HUES6 (cell line): ENCODE data around the gene IL17RC.
"Not testable (repeated sequence)": the region's sequence is repeated elsewhere in the genome, so short reads cannot be mapped to it uniquely, and the experiment has no call there.

Source experiments
- H3K27ac ChIP-seq: 2 replicates; pipeline ENCODE4 v1.7.0; 2013; ENCODE audit warnings: low read depth, mild to moderate bottlenecking, low read length, inconsistent platforms
- H3K27me3 ChIP-seq: 2 replicates; pipeline ENCODE4 v1.6.1; 2013; ENCODE audit warnings: low read length; ENCODE audit not compliant: control insufficient read depth, insufficient read depth
- H3K36me3 ChIP-seq: 2 replicates; pipeline ENCODE4 v1.6.1; 2013; ENCODE audit warnings: low read length; ENCODE audit not compliant: control insufficient read depth, insufficient read depth
- H3K4me1 ChIP-seq: 2 replicates; pipeline ENCODE4 v1.6.1; 2013; ENCODE audit warnings: low read length; ENCODE audit not compliant: control insufficient read depth, insufficient read depth
- H3K4me3 ChIP-seq: 2 replicates; pipeline ENCODE4 v1.5.1; 2013; ENCODE audit warnings: low read depth, low read length
- H3K9ac ChIP-seq: one replicate; pipeline ENCODE4 v1.6.1; 2013; ENCODE audit warnings: mild to moderate bottlenecking, low read length
- H3K9me3 ChIP-seq: 2 replicates; pipeline ENCODE4 v1.6.1; 2013; ENCODE audit warnings: low read depth, low read length; ENCODE audit not compliant: control insufficient read depth, insufficient read depth

IL17RC gene

GRCh38 chr3:9896755-9897407 lies 20.0 kb upstream of the IL17RC start:
- not testable (repeated sequence) for H3K27me3 ChIP-seq, H3K27ac ChIP-seq, H3K9ac ChIP-seq, H3K4me3 ChIP-seq, H3K9me3 ChIP-seq, H3K4me1 ChIP-seq
- H3K36me3 ChIP-seq: peaks cover 21% of the 10 kb centered on the region

GRCh38 chr3:9897408-9898372 lies 19.2 kb upstream of the IL17RC start:
- H3K9ac ChIP-seq: no peak overlapping the region
- no peaks in the 10 kb centered on the region for H3K9me3 ChIP-seq
- H3K27ac ChIP-seq: no peak overlapping the region
- peaks cover 15% of the 10 kb centered on the region for H3K36me3 ChIP-seq
- peaks cover 9% of the 10 kb centered on the region for H3K4me1 ChIP-seq
- no peak overlapping the region for H3K4me3 ChIP-seq
- H3K27me3 ChIP-seq: no peaks in the 10 kb centered on the region

- Histone ChIP-seq H3K36me3 (peaks cover 6% of the 10 kb centered on the region), H3K9me3 (no peaks in the 10 kb centered on the region), H3K9ac (no peak overlapping the region), H3K4me3 (no peak overlapping the region), H3K4me1 (peaks cover 17% of the 10 kb centered on the region), H3K27ac (no peak overlapping the region), H3K27me3 (no peaks in the 10 kb centered on the region)
Observed at GRCh38 chr3:9898467-9899241, 18.2 kb upstream of the IL17RC start.

DNA sequence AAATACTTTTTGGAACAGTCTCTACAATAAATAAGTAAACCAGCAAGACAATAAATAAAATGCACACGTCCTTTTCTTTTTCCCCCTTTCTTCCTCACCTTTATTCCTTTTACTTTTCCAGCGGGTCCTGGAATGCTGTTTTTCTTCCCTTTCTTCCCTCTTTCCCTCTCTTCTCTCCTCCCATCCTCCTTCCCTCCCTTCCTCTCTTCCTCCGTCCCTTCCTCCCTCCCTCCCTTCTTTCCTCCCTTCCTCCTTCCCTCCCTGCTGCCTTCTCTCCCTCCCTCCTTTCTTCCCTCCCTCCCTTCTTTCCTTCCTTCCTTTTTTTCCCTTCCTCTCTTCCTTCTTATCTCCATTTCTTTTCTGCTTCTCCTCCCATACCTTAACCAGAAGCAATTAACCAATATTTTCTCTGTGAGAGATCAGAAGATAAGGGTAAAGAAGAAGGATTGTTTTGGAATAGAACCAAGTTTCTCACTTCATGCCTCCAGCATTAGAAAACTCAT lies 17.6 kb upstream of the IL17RC start:
- no peaks in the 10 kb centered on the region for H3K36me3 ChIP-seq
- no peak overlapping the region for H3K9ac ChIP-seq
- no peaks in the 10 kb centered on the region for H3K27me3 ChIP-seq
- peaks cover 17% of the 10 kb centered on the region for H3K4me1 ChIP-seq
- no peak overlapping the region for H3K27ac ChIP-seq
- no peak overlapping the region for H3K4me3 ChIP-seq
- H3K9me3 ChIP-seq: no peaks in the 10 kb centered on the region

DNA sequence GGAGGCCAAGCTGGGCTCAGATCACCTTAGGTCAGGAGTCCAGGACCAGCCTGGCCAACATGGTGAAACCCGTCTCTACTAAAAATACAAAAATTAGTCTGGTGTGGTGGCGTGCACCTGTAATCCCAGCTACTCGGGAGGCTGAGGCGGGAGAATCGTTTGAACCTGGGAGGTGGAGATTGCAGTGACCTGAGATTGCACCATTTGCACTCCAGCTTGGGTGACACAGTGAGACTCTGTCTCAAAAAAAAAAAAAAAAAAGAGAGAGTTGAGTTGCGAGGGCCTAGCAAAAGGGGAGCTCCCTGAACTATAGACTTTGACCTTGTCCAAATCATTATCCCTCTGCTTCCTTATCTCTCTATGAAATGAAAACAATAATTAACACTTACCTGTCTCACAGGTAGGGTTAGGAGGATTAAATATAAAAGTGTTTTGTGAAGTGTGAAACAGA lies 15.9 kb upstream of the IL17RC start:
- H3K27ac ChIP-seq, H3K9me3 ChIP-seq, H3K27me3 ChIP-seq, H3K9ac ChIP-seq, H3K4me3 ChIP-seq, H3K36me3 ChIP-seq: not testable (repeated sequence)
- peaks cover 17% of the 10 kb centered on the region for H3K4me1 ChIP-seq

DNA sequence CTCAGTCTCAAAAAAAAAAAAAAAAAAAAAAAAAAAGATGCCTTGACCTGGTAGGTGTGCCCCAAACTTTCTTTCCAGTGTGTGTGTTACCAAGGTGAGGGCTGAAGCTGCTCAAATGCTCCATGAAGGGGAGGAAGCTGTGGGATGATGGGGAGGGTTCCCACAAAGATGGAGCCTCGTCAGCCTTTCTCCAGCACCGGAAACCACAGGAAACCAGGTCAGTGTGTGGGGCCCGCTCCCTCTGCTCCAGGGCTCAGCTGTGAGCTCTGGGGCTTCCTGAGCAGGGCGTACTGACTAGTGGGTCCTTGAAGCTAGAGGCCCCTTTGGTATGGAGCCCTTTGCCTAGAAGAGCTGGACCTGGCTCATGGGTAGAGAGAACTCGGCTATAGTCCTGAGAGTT lies 14.9 kb upstream of the IL17RC start:
- H3K36me3 ChIP-seq: no peaks in the 10 kb centered on the region
- no peak overlapping the region for H3K4me3 ChIP-seq
- no peak overlapping the region for H3K27ac ChIP-seq
- peaks cover 17% of the 10 kb centered on the region for H3K4me1 ChIP-seq
- H3K9ac ChIP-seq: no peak overlapping the region
- H3K9me3 ChIP-seq: no peaks in the 10 kb centered on the region
- no peaks in the 10 kb centered on the region for H3K27me3 ChIP-seq

DNA sequence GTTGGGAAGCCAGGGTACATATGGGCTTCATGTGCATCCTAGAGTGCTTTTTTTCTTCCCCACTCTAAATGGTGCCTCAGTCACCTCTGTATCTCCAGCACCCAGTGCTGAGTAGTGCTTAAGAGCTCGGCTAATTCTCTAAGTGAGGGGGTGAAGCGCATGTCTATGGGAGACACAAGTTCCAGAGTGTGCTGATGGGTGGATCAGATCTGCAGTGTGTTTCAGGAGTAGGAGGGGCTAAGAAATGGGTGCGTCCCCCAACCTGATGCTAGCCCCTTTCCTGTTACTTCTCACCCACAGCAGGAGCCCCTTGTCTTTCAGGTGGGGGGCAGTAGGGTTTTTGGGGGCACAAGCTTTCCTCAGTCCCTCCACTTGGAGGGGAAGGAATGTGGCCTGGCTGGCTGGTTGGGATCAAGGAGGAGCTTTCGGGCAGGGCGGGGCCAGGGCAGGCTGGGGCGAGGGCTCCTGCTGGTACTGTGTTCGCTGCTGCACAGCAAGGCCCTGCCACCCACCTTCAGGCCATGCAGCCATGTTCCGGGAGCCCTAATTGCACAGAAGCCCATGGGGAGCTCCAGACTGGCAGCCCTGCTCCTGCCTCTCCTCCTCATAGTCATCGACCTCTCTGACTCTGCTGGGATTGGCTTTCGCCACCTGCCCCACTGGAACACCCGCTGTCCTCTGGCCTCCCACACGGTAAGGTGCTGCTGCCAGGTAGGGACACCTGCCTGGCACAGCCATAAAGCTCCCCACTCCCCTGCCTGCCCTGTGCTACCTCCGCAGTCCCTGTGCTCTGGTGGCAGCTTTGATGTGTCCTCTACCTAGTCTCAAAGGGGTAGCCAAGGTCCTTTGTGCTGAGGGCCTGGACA lies 14.3 kb upstream of the IL17RC start, which contains the start of gene IL17RE:
Gene IL17RE (plus strand): TSS at position 477 of the 866 bp plus-strand sequence. CDS start 85 bp downstream, at position 562.
- Histone ChIP-seq H3K9ac (no peak within 1 kb of the TSS), H3K9me3 (no peaks in the 10 kb centered on the region), H3K4me3 (peak within 1 kb of the TSS; percentile 23; the same call in 1 of the 2 replicates), H3K36me3 (no peaks in the 10 kb centered on the region), H3K4me1 (peaks cover 17% of the 10 kb centered on the region), H3K27me3 (no peaks in the 10 kb centered on the region), H3K27ac (no peak within 1 kb of the TSS)

DNA sequence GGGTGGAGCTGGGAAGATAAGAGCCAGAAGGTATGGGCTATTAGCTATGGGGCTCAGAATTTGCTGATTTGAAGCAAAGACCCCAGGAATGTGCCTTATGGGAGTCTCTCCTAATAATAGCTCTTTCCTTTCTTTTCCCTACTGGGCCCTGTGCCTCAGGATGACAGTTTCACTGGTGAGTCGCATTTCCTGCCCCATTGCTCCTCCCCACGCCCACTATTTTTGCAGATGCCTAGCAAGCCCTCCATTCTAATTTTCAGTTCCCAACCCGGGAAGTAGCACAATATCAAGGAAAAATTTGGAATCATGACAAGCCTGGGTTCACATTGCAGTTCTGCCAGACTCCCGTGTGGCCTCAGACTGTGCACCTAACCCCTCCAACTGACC lies 13.7 kb upstream of the IL17RC start:
- no peak overlapping the region for H3K27ac ChIP-seq
- no peaks in the 10 kb centered on the region for H3K27me3 ChIP-seq
- H3K4me3 ChIP-seq: peak overlapping the region; percentile 23; the same call in 1 of the 2 replicates
- no peak overlapping the region for H3K9ac ChIP-seq
- peaks cover 17% of the 10 kb centered on the region for H3K4me1 ChIP-seq
- H3K9me3 ChIP-seq: no peaks in the 10 kb centered on the region
- H3K36me3 ChIP-seq: no peaks in the 10 kb centered on the region

DNA sequence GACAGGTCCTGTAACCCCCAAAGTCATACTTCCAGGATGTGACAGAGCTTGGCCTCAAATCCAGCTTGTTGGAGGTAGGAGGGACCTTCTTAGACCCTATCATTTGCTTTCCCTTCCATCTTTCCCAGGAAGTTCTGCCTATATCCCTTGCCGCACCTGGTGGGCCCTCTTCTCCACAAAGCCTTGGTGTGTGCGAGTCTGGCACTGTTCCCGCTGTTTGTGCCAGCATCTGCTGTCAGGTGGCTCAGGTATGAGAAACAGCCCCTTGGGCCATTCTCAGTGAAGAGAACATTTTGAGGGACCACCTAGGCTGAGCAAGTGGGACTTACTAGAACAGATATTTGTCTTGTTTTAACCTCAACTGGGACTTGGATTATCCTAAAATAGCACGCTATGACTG lies 13.0 kb upstream of the IL17RC start:
- Histone ChIP-seq H3K9me3 (no peaks in the 10 kb centered on the region), H3K4me1 (peaks cover 17% of the 10 kb centered on the region), H3K9ac (no peak overlapping the region), H3K4me3 (no peak overlapping the region), H3K27ac (no peak overlapping the region), H3K27me3 (no peaks in the 10 kb centered on the region), H3K36me3 (no peaks in the 10 kb centered on the region)

DNA sequence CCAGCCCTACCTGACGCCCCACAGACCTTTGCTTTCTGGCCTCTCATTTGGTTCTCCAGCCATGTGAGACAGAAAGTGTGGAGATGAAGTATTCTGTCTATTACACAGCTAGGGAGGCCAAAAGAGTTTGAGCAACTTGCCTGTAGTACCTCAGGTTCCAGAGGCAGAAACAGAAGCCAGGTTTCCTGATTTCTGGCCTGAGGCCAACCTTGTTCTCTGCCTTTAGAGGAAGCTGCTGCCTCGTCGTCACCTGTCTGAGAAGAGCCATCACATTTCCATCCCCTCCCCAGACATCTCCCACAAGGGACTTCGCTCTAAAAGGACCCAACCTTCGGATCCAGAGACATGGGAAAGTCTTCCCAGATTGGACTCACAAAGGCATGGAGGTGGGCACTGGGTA lies 10.4 kb upstream of the IL17RC start:
- Histone ChIP-seq H3K36me3 (no peaks in the 10 kb centered on the region), H3K27me3 (no peaks in the 10 kb centered on the region), H3K9ac (no peak overlapping the region), H3K4me3 (no peak overlapping the region), H3K4me1 (peaks cover 17% of the 10 kb centered on the region), H3K27ac (no peak overlapping the region), H3K9me3 (0 out of 2 replicates have a peak, but pooled peaks cover 2% of the 10 kb centered on the region)
